HepG2 (cell line): ENCODE measurements around the gene STX4. TPM values are rescaled to one million over a fixed set of nuclear protein-coding genes. Genes with fewer than 3 reads are reported as not detected.
A peak's percentile ranks its signal among the peaks of the same experiment; 100 is the strongest.

ENCODE experiments used
- EP300 ChIP-seq, 3 experiments: sonication (generic) in 1 of 3; formaldehyde crosslinking in 1 of 3; IDR thresholded peaks; 2 replicates each; pipeline versions ENCODE4 v1.5.1 to v1.6.1; 2011 to 2020; ENCODE audit warnings: low read depth in 2 of 3, low read length in 2 of 3, borderline replicate concordance in 1 of 3, improper control_type of control experiment in 1 of 3, mild to moderate bottlenecking in 1 of 3, missing genetic modification reagents in 1 of 3, moderate library complexity in 1 of 3
- HNRNPH1 ChIP-seq: fragments of 200-400 bp; formaldehyde crosslinking; optimal IDR thresholded peaks from 2 replicates; pipeline ENCODE3; 2017; ENCODE audit warnings: mild to moderate bottlenecking, low read depth, low read length
- HOMEZ ChIP-seq: IDR thresholded peaks from 2 replicates; pipeline ENCODE4 v1.6.1; 2016; ENCODE audit warnings: low read depth
- HOXA7 ChIP-seq: sonication (generic); formaldehyde crosslinking; IDR thresholded peaks from 2 replicates; pipeline ENCODE4 v1.8.1; 2022; ENCODE audit warnings: mild to moderate bottlenecking, missing genetic modification reagents, moderate library complexity
- IRX3 ChIP-seq: sonication (generic); formaldehyde crosslinking; IDR thresholded peaks from 2 replicates; pipeline ENCODE4 v1.8.1; 2023; ENCODE audit warnings: mild to moderate bottlenecking, low read depth, missing genetic modification reagents, borderline replicate concordance
- KLF11 ChIP-seq: IDR thresholded peaks from 2 replicates; pipeline ENCODE4 v1.6.1; 2016; ENCODE audit warnings: missing compliant biosample characterization
- KLF9 ChIP-seq: IDR thresholded peaks from 2 replicates; pipeline ENCODE4 v1.6.1; 2016; ENCODE audit warnings: low read depth
- MYC ChIP-seq: sonication (generic); formaldehyde crosslinking; IDR thresholded peaks from 2 replicates; pipeline ENCODE4 v1.9.0; 2021; ENCODE audit warnings: missing genetic modification reagents, borderline replicate concordance
- NONO ChIP-seq, 2 experiments: fragments of 450-650 bp in 1 of 2; sonication (generic) in 1 of 2; formaldehyde crosslinking in 1 of 2; IDR thresholded peaks in 1 of 2; conservative IDR thresholded peaks in 1 of 2; 2 replicates each; pipeline versions ENCODE4 v1.6.1 to v1.8.0; 2017 to 2022; ENCODE audit warnings: mild to moderate bottlenecking in 1 of 2, missing genetic modification reagents in 1 of 2, moderate library complexity in 1 of 2
- PAF1 ChIP-seq: IDR thresholded peaks from 2 replicates; pipeline ENCODE4 v1.6.1; 2016; ENCODE audit warnings: missing genetic modification reagents, missing compliant biosample characterization
- RFXANK ChIP-seq: IDR thresholded peaks from 2 replicates; pipeline ENCODE4 v1.6.1; 2016
- RORA ChIP-seq: sonication (generic); formaldehyde crosslinking; IDR thresholded peaks from 2 replicates; pipeline ENCODE4 v1.5.0; 2020; ENCODE audit warnings: mild to moderate bottlenecking, missing genetic modification reagents, moderate library complexity
- SMC3 ChIP-seq: IDR thresholded peaks from 2 replicates; pipeline ENCODE4 v1.6.1; 2011; ENCODE audit warnings: low read length, improper control_type of control experiment
- TEF ChIP-seq: sonication (generic); formaldehyde crosslinking; IDR thresholded peaks from 2 replicates; pipeline ENCODE4 v1.5.0; 2020; ENCODE audit warnings: missing genetic modification reagents
- ZBTB21 ChIP-seq: sonication (generic); formaldehyde crosslinking; IDR thresholded peaks from 2 replicates; pipeline ENCODE4 v1.4.0; 2020; ENCODE audit warnings: missing genetic modification reagents
- ZNF142 ChIP-seq: sonication (generic); formaldehyde crosslinking; IDR thresholded peaks from 2 replicates; pipeline ENCODE4 v1.4.0; 2020; ENCODE audit warnings: missing genetic modification reagents
- ZNF362 ChIP-seq: sonication (generic); formaldehyde crosslinking; IDR thresholded peaks from 2 replicates; pipeline ENCODE4 v1.4.0; 2020; ENCODE audit warnings: missing genetic modification reagents, mild to moderate bottlenecking, borderline replicate concordance
- ZNF530 ChIP-seq: sonication (generic); formaldehyde crosslinking; IDR thresholded peaks from 2 replicates; pipeline ENCODE4 v1.5.0; 2020; ENCODE audit warnings: low read depth, mild to moderate bottlenecking, missing genetic modification reagents
- polyA plus RNA-seq, 8 experiments: library from polyadenylated mRNA; depleted of rRNA in 3 of 8; stranded (reverse) in 7 of 8; unstranded in 1 of 8; fragments of >200 nt; fragmentation: Illumina TruSeq in 4 of 8; extraction: Trizol in 4 of 8; gene quantifications; 2 replicates each; pipeline versions ENCODE4 v1.2.1 to v1.2.3, GENCODE V29; 2011 to 2016; ENCODE audit warnings: low read depth in 4 of 8, missing spikeins in 1 of 8, mixed read lengths in 1 of 8; ENCODE audit not compliant: insufficient read depth in 1 of 8
- total RNA-seq, 5 experiments: library from RNA; depleted of rRNA; stranded (reverse); fragments of >200 nt; fragmentation: Illumina TruSeq; extraction: Trizol; gene quantifications; 2 replicates each; pipeline ENCODE4 v1.2.3, GENCODE V29; 2016; ENCODE audit warnings: low read depth in 1 of 5

Gene STX4
- total and polyA plus RNA-seq, 2 of the 13 experiments (the other 11 are each of a cell fraction or from before 2014, with no cell fraction given): 29.2 to 34.6 TPM

GRCh38 chr16:30985401-30986128 is 47.8 kb upstream of the STX4 start (continued):
- peak; percentile 26; the same call in 1 of the 2 replicates for TF ChIP-seq ZNF142 (CRISPR knock-in tag)
- TF ChIP-seq EP300 (IDR thresholded peaks at IDR 0.05; ENCODE audit: low read depth in 2 of 2, low read length in 2 of 2): no peak
- TF ChIP-seq EP300 (CRISPR knock-in tag; IDR thresholded peaks at IDR 0.05; ENCODE audit: borderline replicate concordance): no peak
- 0 out of 2 replicates have a peak, but pooled peaks have one; percentile 32 for TF ChIP-seq HOMEZ (CRISPR knock-in tag)
- no peak for TF ChIP-seq PAF1 (CRISPR knock-in tag)
- TF ChIP-seq KLF11: 0 out of 2 replicates have a peak, but pooled peaks have one; percentile 27
- peak; percentile 72; the same call in 1 of the 2 replicates for TF ChIP-seq IRX3 (CRISPR knock-in tag)
- peak; percentile 26; the same call in 1 of the 2 replicates for TF ChIP-seq KLF9 (CRISPR knock-in tag)
- no peak for TF ChIP-seq NONO (IDR thresholded peaks at IDR 0.05)
- TF ChIP-seq NONO (CRISPR knock-in tag; conservative IDR thresholded peaks at IDR 0.05): peak; percentile 92
- TF ChIP-seq RFXANK (CRISPR knock-in tag): 0 out of 2 replicates have a peak, but pooled peaks have one; percentile 26
- no peak for TF ChIP-seq HOXA7 (CRISPR knock-in tag)
- no peak for TF ChIP-seq RORA (CRISPR knock-in tag)
- no peak for TF ChIP-seq ZNF530
- no peak for TF ChIP-seq TEF (CRISPR knock-in tag)
- peak; percentile 94 for TF ChIP-seq MYC (CRISPR knock-in tag)
- TF ChIP-seq ZNF362 (CRISPR knock-in tag): peak; percentile 53; the same call in 1 of the 2 replicates
- TF ChIP-seq HNRNPH1: no peak
- TF ChIP-seq SMC3: peak; percentile 85
- TF ChIP-seq ZBTB21: 0 out of 2 replicates have a peak, but pooled peaks have one; percentile 1
